Ureter (tissue), 1 donor: ENCODE results near the gene SYT8. TPM values are rescaled to one million over a fixed set of nuclear protein-coding genes. Genes with fewer than 3 reads are reported as not detected.
"Not testable (repeated sequence)": the region's sequence is repeated elsewhere in the genome, so short reads cannot be mapped to it uniquely, and the experiment has no call there.

Experiments used
- DNase-seq: peaks from one replicate; pipeline ENCODE4 v3.0.0-alpha.2; 2020; ENCODE audit warnings: low spot score
- total RNA-seq: library from RNA; stranded (reverse); gene quantifications from one replicate; pipeline ENCODE4 v1.2.4, GENCODE V29; 2023
- donor health status: DM: yes; HTN: yes; CAD: no.

The SYT8 gene, protein sequence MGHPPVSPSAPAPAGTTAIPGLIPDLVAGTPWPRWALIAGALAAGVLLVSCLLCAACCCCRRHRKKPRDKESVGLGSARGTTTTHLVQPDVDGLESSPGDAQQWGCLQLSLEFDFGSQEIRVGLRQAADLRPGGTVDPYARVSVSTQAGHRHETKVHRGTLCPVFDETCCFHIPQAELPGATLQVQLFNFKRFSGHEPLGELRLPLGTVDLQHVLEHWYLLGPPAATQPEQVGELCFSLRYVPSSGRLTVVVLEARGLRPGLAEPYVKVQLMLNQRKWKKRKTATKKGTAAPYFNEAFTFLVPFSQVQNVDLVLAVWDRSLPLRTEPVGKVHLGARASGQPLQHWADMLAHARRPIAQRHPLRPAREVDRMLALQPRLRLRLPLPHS
- total RNA-seq: 159 TPM

- DNase-seq: no peak
Observed at GRCh38 chr11:1834779-1835670, at the start of gene SYT8. SYT8 (plus strand) TSS chr11:1834990; CDS start chr11:1835106, 116 bp downstream.

DNA sequence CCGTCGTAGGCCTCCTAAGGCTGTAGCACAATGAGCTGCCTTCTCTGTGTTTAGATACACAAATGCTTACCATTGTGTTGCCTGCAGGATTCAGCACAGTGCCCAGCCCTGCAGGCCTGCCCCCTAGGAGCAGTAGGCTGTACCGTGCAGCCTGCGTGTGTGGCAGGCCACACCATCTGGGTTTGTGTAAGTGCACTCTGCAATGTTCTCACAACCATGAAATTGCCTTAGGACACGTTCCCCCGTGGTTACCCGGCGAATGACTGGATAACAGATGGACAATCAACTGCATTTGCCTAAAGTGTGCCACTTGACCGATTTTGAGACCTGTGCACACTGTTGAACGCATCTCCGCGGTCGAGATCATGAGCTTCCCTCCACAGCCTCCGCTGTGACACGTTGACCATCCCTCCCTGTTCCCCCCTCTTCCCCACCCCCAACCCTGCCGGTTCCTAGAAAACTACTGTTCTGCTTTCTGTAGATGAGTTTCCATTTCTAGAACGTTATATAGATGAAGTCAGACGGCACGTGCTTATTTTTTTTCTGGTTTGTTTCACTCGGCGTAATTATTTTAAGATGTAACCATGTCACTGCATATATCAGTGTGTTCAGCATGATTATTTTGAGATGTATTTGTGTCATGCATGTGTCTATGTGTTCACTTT lies 48.9 kb upstream of the SYT8 start:
- no peak for DNase-seq

- DNase-seq: no peak
Observed at GRCh38 chr11:1786466-1786865, 48.3 kb upstream of the SYT8 start.

- DNase-seq: no peak
Observed at GRCh38 chr11:1791912-1792311, 42.9 kb upstream of the SYT8 start.

DNA sequence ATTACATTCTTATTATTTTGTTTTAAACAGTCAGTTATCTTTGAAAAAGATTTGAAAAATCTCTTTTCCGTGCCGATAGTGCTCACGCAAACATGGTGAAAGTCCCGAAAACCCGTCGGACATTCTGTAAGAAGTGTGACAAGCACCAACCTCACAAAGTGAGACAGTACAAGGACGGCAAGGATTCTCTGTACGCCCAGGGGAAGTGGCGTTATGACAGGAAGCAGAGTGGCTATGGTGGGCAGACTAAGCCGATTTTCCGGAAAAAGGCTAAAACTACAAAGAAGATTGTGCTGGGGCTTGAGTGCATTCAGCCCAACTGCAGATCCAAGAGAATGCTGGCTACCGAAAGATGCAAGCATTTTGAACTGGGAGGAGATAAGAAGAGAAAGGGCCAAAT lies 42.3 kb upstream of the SYT8 start:
- no peak for DNase-seq

DNA sequence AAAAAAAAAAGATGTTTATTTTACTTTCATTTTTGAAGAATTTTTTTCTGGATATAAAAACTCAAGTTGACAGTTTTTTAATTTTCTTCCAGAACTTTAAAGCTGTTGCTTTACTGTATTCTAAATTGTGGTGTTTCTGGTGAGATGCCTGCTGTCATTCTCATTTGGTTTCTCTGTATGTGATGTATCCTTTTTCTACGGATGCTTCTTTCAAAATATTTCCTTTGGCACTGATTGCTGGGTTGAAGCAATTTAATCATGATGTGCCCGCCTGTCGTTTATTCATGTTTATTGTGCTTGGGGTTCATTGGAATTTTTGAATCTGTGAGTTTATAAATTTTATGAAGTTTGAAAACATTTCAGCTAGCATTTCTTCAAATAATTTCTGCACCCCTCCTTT lies 41.7 kb upstream of the SYT8 start:
- DNase-seq: no peak

DNA sequence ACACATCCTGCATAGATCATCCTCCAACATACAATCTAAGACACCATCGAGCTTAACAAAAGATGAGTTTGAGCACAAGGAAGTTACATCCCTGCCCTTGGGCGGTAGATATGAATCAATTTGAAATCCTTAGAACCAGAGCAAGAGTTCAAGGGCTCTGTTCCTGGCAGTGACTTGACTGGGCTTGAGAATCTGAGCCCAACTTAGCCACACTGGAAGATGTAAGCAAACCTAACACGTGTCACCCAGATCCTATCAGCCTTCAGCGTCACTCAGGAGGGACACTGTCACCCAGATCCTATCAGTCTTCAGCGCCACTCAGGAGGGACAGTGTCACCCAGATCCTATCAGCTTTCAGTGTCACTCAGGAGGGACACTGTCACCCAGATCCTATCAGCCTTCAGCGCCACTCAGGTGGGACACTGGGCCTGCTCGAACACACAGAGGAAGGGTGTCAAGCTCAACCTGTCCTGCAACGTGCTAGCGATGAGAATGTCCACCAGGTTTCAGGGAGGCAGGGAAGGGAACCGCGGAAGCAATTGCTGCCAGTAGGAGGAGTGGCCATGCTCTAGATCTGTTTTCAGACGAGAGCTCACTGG lies 38.3 kb upstream of the SYT8 start:
- peak; percentile 78 for DNase-seq

DNA sequence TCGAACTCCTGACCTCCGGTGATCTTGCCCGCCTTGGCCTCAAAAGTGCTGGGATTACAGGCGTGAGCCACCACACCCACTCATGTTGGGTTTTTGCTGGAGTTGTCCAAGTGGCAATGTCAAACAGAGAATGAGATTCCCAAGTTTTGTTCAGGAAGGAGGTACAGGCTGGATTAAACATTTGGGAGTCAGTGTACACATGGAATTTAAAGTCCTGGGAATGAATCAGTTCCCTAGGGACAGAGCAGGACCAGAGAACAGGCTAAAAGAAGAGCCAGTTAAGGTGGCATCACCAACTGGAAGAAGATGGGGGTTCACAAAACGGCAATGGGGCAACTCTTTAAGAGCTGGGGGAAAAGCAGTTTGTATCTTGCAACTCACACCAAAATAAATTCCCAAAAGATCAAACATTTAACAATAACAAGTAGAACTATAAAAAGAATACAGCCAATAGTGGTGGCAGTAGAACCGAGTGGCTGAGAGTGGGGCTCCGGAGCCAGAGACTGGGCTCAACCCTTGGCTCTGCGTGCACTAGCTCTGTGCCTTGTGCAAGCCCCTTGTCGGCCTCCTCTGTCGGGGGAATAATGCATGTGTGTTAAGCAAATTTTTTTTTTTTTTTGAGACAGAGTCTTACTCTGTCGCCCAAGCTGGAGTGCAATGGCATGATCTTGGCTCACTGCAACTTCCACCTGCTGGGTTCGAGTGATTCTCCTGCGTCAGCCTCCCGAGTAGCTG lies 37.2 kb upstream of the SYT8 start:
- no peak for DNase-seq

- no peak for DNase-seq
Observed at GRCh38 chr11:1803246-1803645, 31.5 kb upstream of the SYT8 start.

GRCh38 chr11:1803835-1804519 lies 30.8 kb upstream of the SYT8 start:
- not testable (repeated sequence) for DNase-seq

GRCh38 chr11:1805525-1805924 lies 29.3 kb upstream of the SYT8 start:
- DNase-seq: no peak

DNA sequence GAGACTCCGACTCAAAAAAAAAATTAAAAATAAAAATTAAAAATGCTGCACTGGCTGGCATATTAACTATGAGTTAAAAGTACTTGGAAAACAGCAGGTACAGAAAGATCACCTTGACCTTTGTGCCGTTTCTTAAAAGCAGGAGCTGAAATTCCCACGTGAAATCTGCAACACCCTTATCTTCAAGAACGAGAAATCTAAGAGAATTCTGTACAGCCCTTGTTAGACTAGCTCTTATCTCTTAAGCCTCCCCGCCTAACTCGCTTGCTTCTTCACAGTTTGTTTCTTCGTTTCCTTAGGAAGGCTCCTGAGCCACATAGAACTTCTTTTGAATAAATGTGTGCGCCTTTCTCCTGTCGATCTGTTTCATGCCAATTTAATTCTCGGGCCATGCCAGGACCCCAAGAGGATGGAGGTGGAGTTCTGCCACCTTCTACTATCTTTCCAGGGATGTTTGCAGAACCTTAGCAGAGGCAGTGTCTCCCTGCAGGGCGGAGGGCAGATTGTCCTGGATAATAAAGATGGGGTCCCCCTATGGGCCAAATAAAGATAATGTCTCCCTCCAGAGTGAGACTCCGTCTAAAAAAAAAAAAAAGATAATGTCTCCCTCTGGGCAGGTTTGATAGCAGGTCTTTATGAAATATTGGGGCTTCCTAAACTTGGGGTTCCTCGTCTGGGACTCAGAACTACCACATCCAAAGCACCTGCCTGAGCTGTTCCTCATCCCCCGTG lies 27.4 kb upstream of the SYT8 start:
- no peak for DNase-seq

GRCh38 chr11:1810761-1811160 lies 24.0 kb upstream of the SYT8 start:
- no peak for DNase-seq

- no peak for DNase-seq
Observed at GRCh38 chr11:1812274-1812673, 22.5 kb upstream of the SYT8 start.

DNA sequence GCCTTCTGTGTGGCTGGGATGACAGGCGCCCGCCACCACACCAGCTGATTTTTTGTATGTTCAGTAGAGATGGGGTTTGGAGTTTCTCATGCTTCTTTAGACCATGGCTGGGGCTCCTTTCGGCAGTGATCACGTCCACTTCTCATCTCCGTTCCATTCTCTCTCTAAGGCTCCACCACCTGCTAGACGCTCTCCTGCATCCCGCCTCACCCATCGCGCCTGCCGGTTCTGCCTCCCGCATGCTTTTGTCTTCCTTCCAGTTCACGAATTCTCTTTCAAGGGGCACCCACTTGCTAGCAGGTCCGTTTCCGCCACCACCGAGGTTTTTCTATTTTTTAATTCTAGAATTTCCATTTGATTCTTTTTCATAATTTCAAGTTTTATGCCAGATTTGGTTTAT lies 22.0 kb upstream of the SYT8 start:
- DNase-seq: no peak

DNA sequence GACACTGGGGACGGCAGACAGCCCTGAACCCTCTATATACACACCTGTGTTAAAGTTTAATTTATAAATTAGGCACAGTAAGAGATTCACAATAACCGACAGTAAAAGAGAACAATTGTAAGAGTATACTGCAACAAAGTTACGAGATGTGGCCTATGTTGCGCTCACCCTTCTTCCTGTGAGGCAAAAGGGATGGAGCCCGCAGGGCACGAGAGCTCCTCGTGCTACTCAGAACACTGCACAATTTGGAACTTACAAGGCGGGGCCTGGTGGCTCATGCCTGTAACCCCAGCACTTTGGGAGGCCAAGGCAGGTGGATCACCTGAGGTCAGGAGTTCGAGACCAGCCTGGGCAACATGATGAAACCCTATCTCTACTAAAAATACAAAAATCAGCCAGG lies 21.4 kb upstream of the SYT8 start:
- DNase-seq: not testable (repeated sequence)

DNA sequence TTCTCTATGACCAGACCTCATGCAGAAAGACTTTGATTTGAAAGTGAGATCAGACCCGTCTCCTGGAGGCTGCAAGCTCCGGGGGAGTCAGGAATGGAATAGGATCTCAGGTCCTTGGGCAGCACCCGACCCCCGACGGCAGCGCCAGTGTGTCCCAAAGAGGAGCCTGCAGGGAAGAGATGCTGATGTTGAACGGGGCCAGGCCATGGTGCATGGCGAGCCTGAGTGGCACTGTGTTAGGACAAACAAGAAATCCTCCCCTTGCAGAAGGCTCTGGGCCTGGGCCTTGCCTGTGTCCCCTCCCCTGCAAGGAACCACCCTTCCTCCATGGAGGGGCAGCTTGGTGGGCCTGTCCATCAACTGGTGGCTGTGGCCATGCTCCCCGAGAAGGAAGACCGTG lies 20.1 kb upstream of the SYT8 start:
- no peak for DNase-seq

GRCh38 chr11:1815311-1815710 lies 19.5 kb upstream of the SYT8 start:
- DNase-seq: no peak

DNA sequence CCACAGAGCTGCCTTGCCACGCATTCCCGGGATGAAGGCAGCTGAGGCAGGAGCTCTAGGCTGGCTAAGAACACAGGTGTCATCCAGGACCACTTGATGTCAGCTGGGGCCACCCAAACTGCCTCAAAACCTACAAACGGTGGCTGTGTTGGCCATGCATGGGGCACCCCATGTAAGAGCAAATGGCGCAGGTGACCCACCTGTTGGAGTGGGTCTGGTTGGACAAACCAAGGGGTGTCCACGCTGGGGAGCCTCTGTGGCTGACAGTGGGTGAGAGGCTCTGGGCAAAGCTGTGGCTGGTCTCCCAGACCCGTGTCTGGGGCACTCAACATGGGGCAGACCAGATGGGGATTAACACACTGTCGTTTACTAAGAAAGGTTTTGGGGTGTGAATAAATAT lies 19.0 kb upstream of the SYT8 start:
- no peak for DNase-seq

- DNase-seq: no peak
Observed at GRCh38 chr11:1817000-1817399, 17.8 kb upstream of the SYT8 start.
